T-helper 17 cell (primary cell): ENCODE results near the gene HOXA6. TPM values are rescaled to one million over a fixed set of nuclear protein-coding genes. Genes with fewer than 3 reads are reported as not detected.

Experiments
- ATAC-seq: fragments of 150-1000 bp; cut with Tn5 transposase; 2 replicates; pipeline ENCODE4 v1.10.0; 2021; ENCODE audit warnings: mild to moderate bottlenecking, moderate library complexity
- DNase-seq, 3 donors: peaks; one replicate each; pipeline versions ENCODE4 v3.0.0 to v3.0.0-alpha.2; 2020 to 2021
- H3K9me3 ChIP-seq: one replicate; pipeline ENCODE4 v1.7.0; 2013; ENCODE audit warnings: low read length, mild to moderate bottlenecking; ENCODE audit not compliant: control insufficient read depth, poor library complexity, severe bottlenecking
- H3K27ac Mint-ChIP-seq: one replicate; pipeline ENCODE4 v1.8.0; 2022; ENCODE audit warnings: mild to moderate bottlenecking, moderate library complexity, mixed read lengths
- H3K27me3 Mint-ChIP-seq: one replicate; pipeline ENCODE4 v1.8.0; 2022; ENCODE audit warnings: mixed read lengths
- H3K36me3 Mint-ChIP-seq: one replicate; pipeline ENCODE4 v1.8.0; 2022; ENCODE audit warnings: low read depth, mixed read lengths
- H3K4me1 Mint-ChIP-seq: one replicate; pipeline ENCODE4 v1.8.0; 2022; ENCODE audit warnings: mild to moderate bottlenecking, mixed read lengths
- H3K4me3 Mint-ChIP-seq: one replicate; pipeline ENCODE4 v1.8.0; 2022; ENCODE audit warnings: mild to moderate bottlenecking, moderate library complexity, mixed read lengths
- total RNA-seq, 4 donors: library from RNA in 2 of 4; stranded (reverse) in 2 of 4; gene quantifications; one replicate each; pipeline ENCODE4 v1.2.3 and lab custom pipeline; 2022 to 2026

Gene HOXA6
- total RNA-seq, 2 donors from 2014 or later, result not detected

DNA sequence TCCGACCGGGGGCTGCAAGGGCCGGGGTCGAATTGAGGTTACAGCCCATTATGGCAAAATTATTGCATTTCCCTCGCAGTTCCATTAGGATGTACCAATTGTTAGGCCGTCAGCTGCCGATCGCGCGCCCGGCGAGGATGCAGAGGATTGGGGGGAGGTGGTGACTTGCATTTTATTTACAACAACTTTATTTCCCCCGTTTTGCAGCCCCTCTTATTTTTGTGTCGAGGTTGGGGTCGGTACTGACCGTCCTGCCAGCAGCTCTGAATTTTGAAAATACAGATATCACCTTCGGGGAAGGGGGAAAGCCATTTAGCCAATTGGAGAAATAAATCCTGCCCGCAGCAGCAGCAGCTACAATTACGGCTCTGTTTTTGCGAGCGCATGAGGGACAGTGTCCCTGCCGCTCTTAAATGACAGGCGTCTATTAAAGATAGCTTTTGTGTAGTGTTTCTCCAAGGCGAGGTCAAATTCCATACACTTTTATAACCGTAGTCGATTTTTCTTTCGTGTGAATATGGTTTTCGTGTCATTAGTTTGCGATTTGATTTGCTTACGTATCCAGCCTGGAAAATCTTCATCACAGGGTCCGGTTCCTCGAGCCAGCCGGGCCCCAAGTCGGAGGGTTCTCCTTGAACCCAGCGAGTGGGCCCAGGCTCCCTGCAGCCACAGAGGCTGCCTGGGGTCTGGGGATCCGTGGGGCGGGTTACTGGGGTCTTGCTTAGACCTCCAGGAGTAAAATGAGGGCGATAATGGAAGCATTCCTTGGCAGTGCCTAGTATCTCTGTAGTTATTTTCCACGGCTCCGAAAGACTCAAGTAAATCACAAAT lies 3.4 kb downstream of the HOXA6 start:
- Mint-ChIP-seq H3K4me1 (peaks cover 10% of the 10 kb centered on the region), H3K4me3 (no peak overlapping the region), H3K36me3 (peaks cover 2% of the 10 kb centered on the region), H3K27ac (no peak overlapping the region), H3K27me3 (peaks cover 64% of the 10 kb centered on the region)
- ATAC-seq (no peak), DNase-seq (no peak)
- no peaks in the 10 kb centered on the region for H3K9me3 ChIP-seq

DNA sequence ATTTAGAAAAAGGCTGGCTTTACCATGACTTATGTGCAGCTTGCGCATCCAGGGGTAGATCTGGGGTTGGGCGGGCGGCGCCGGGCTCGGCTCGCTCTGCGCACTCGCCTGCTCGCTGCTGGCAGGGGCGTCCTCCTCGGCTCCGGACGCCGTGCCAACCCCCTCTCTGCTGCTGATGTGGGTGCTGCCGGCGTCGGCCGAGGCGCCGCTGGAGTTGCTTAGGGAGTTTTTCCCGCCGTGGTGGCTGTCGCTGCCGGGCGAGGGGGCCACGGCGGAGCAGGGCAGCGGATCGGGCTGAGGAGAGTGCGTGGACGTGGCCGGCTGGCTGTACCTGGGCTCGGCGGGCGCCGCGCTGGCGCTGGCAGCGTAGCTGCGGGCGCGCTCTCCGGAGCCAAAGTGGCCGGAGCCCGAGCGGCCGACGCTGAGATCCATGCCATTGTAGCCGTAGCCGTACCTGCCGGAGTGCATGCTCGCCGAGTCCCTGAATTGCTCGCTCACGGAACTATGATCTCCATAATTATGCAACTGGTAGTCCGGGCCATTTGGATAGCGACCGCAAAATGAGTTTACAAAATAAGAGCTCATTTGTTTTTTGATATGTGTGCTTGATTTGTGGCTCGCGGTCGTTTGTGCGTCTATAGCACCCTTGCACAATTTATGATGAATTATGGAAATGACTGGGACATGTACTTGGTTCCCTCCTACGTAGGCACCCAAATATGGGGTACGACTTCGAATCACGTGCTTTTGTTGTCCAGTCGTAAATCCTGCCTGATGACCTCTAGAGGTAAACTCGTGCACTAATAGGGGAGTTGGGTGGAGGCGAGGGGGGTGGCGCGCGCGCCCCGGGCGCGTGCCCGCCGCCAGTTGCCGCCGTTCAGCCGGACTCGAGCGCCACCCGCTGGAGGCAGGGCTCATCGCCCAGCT lies 4.3 kb downstream of the HOXA6 start, which contains the start of gene HOXA5:
HOXA5 (minus strand) TSS at position 659 of the 927 bp plus-strand sequence; CDS start at position 585, 74 bp downstream.
- ATAC-seq (no peak), DNase-seq (no peak)
- H3K9me3 ChIP-seq, result no peaks in the 10 kb centered on the region
- Mint-ChIP-seq H3K27ac (no peak within 1 kb of the TSS), H3K4me1 (peaks cover 10% of the 10 kb centered on the region), H3K4me3 (no peak within 1 kb of the TSS), H3K36me3 (peaks cover 2% of the 10 kb centered on the region), H3K27me3 (peaks cover 62% of the 10 kb centered on the region)

DNA sequence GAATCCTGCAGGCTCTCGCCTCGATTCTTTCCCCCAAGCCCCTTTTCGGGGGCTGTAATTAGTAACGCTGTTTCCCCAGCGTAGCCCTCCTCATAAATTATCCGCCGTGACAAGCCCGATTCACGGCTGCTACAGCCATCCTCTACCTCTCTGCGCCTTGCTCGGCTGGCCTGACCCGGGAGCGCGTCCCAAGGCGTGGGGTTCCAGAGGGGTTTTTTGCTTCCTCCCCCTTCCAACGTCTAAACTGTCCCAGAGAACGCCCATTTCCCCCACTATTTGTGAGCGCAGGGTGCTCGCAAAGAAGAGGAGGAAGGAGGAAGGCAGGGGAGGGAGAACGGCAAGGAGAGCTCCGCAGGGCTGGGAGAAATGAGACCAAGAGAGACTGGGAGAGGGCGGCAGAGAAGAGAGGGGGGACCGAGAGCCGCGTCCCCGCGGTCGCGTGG lies 5.0 kb downstream of the HOXA6 start:
- no peak for DNase-seq
- Mint-ChIP-seq H3K27ac (no peak overlapping the region), H3K27me3 (peaks cover 64% of the 10 kb centered on the region), H3K4me3 (no peak overlapping the region), H3K4me1 (peaks cover 6% of the 10 kb centered on the region), H3K36me3 (peaks cover 2% of the 10 kb centered on the region)
- ATAC-seq, result no peak
- H3K9me3 ChIP-seq, result no peaks in the 10 kb centered on the region

DNA sequence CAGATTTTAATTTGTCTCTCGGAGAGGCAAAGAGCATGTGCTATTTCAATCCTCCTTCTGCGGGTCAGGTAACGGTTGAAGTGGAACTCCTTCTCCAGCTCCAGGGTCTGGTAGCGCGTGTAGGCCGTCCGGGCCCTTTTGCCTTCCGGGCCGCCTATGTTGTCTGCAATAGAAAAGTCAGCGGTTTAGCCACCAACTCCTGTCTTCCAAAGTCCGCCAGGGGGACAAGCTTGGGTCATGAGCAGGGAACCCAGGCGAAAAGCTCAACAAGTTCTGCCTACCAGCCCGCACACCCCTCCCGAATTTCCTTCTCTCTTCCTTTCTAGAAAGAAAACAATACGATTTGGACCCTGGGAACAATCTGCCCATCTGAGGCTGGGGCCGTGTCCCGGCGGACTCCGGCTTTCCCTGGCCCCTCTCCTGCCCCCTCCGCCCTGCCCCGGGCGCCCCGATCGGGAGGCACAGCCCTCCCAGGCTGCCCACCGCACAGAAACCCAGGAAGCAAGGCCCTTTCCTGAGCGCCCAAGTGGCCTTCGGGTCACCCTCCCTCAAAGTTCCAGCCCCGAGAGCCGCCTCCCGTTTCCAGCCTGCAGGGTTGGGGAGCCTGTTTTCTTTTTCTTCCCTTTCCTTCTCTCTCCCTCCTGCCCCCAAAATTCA lies 5.5 kb downstream of the HOXA6 start:
- Mint-ChIP-seq H3K27me3 (peaks cover 64% of the 10 kb centered on the region), H3K4me1 (peaks cover 6% of the 10 kb centered on the region), H3K4me3 (no peak overlapping the region), H3K36me3 (peaks cover 2% of the 10 kb centered on the region), H3K27ac (no peak overlapping the region)
- DNase-seq (no peak), ATAC-seq (no peak)
- H3K9me3 ChIP-seq, result peaks cover 2% of the 10 kb centered on the region

DNA sequence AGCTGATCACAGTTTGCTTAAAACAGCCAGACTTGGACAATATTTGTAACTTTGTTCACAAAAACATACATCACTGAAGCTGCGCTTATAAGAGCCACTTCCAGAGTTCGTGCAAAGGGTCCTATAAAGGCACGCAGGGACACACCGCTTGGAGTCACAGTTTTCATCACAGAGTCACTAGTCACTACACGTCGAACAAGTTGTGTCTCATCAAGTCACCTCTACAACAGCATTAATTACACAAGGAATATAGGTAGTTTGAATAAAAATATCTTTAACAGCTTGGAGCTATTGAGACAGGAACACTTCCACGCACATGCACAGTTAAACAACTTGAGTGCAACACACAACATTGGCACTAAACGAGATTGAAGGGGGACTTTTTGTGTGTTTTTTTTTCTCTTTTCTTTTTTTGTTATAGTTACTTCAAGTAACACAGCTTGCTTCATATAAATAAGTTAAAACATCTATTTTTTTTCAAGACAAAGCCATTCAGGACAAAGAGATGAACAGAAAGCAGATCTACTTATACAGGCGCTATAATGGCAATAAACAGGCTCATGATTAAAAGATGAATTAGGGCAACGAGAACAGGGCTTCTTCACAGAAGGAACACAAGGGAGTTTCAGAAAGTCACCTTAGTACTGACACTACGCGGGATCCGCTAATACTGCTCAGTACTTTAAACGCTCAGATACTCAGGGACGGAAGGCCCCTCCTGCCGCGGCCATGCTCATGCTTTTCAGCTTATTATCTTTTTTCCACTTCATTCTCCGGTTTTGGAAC lies 6.2 kb downstream of the HOXA6 start:
- no peak for ATAC-seq
- no peak for DNase-seq
- H3K9me3 ChIP-seq, result peaks cover 2% of the 10 kb centered on the region
- peaks cover 64% of the 10 kb centered on the region for H3K27me3 Mint-ChIP-seq
- no peak overlapping the region for H3K4me3 Mint-ChIP-seq
- H3K4me1 Mint-ChIP-seq, result peaks cover 4% of the 10 kb centered on the region
- H3K36me3 Mint-ChIP-seq, result no peaks in the 10 kb centered on the region
- H3K27ac Mint-ChIP-seq, result no peak overlapping the region

DNA sequence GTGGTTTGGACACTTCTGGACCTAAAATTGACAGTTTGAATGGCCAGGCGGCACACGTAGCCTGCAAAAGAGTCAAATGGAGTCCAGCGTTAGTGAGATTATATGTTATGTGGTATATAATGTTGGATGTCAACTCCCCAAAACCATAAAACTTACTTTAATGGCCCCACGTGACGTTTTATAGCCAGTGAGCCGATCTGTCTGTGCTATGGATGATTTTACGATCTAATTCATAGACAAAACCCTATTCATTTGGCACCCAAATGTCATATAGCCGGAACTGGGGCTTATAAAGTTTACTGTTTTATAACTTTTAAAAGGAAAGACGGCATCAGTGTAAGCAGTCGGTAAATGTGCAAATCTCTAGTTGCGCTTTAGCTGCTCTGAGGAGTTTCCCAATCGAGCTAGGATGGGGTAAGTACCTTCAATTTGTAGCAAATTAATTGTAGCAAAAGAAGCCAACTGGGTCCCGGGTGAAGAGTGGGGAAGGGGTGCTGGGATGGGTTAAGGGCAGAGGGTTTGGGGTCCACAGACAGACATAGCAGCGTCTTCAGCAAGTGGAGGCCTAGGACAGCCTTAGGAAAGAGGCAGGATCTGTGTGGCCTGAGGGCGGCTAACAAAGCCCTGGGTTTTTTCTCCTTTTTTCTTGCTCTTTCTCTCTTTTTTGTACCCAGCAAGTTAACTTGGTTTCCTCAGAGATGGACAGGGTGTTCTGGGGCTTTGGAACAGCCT lies 7.3 kb downstream of the HOXA6 start:
- no peak overlapping the region for H3K4me3 Mint-ChIP-seq
- peaks cover 64% of the 10 kb centered on the region for H3K27me3 Mint-ChIP-seq
- DNase-seq, result no peak
- H3K36me3 Mint-ChIP-seq, result no peaks in the 10 kb centered on the region
- H3K4me1 Mint-ChIP-seq, result peaks cover 6% of the 10 kb centered on the region
- no peak overlapping the region for H3K27ac Mint-ChIP-seq
- ATAC-seq, result no peak
- H3K9me3 ChIP-seq, result peaks cover 2% of the 10 kb centered on the region

DNA sequence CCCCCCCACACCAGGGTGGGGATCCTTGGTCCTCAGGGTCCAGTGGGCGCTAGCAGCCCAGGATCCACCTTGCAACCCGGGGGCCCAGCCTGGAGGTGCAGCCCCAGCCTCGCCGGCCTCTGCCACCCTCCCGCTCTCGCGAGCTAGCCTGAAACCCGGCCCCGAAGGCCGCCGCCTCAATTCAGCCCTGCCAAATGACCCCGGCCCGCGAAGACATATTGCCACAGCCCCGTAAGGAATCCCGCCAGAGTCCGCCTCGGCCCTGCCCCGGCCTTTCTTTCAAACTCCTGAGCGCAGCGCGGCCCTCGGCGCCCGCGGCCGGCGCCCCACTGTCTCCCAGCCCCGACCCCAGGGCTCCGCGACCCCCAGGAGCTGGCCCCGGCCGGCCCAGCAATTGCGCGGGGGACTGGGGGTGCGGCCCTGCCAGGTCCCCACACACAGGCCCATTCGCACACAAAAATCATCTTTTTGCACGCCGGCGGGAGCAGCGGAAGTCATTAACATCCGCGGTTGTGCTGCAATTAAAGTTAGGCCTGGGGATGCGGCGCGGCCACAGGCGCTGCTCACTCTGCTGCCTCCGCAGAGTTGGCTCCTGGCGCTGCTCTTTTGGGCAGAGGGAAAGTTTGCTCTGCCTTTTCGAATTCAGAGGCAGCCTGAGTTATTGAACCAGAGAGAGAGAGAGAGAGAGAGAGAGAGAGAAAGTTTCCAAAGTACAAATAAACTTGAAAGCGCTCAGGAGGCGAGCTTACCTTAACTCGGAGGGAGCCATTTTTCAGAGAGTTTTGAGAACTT lies 8.0 kb downstream of the HOXA6 start:
- Mint-ChIP-seq H3K4me3 (no peak overlapping the region), H3K27me3 (peaks cover 67% of the 10 kb centered on the region), H3K4me1 (peaks cover 6% of the 10 kb centered on the region), H3K36me3 (no peaks in the 10 kb centered on the region), H3K27ac (no peak overlapping the region)
- DNase-seq (no peak), ATAC-seq (no peak)
- peaks cover 2% of the 10 kb centered on the region for H3K9me3 ChIP-seq

DNA sequence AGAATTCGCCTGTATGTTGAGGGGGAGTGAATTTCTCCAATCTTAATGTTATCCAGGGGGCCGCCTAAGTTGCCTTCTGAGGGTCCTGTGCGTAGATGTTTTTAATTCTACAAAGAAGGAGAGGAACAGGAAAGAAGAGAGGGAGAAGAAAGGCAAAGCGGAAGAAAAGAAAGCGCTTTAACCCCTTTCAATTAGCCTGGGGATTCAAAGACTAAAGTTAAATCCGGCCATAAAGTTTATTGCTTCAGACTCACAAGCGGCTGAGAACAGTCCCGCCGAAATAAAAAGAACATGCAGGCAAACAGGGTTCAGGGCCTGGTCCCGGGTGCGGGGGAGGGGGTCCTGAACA lies 8.6 kb downstream of the HOXA6 start:
- Mint-ChIP-seq H3K4me3 (no peak overlapping the region), H3K27me3 (peaks cover 73% of the 10 kb centered on the region), H3K27ac (no peak overlapping the region), H3K36me3 (no peaks in the 10 kb centered on the region), H3K4me1 (peaks cover 6% of the 10 kb centered on the region)
- DNase-seq (no peak), ATAC-seq (no peak)
- H3K9me3 ChIP-seq, result peaks cover 2% of the 10 kb centered on the region

DNA sequence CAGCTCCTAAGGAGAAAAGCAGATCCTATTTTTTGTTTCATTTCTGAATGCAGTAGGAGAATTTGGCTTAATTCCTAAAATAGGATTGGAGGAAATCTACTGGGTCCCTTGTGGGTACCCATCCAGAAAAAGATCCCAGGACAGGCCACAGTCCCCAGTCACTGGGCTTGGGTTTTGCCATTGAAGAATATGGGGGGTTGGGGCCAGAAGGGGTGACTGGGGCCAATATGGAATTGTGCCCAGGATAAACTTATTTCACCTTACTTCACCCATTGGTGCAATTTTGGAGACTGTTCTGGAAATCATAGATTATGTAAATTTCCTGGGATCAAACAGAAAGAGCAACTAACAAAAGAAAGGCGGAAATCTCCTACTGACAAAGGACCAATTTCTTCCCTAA lies 9.1 kb downstream of the HOXA6 start:
- Mint-ChIP-seq H3K27me3 (peaks cover 78% of the 10 kb centered on the region), H3K4me1 (peaks cover 6% of the 10 kb centered on the region), H3K4me3 (no peak overlapping the region), H3K36me3 (no peaks in the 10 kb centered on the region), H3K27ac (no peak overlapping the region)
- no peak for DNase-seq
- no peak for ATAC-seq
- H3K9me3 ChIP-seq, result peaks cover 2% of the 10 kb centered on the region

DNA sequence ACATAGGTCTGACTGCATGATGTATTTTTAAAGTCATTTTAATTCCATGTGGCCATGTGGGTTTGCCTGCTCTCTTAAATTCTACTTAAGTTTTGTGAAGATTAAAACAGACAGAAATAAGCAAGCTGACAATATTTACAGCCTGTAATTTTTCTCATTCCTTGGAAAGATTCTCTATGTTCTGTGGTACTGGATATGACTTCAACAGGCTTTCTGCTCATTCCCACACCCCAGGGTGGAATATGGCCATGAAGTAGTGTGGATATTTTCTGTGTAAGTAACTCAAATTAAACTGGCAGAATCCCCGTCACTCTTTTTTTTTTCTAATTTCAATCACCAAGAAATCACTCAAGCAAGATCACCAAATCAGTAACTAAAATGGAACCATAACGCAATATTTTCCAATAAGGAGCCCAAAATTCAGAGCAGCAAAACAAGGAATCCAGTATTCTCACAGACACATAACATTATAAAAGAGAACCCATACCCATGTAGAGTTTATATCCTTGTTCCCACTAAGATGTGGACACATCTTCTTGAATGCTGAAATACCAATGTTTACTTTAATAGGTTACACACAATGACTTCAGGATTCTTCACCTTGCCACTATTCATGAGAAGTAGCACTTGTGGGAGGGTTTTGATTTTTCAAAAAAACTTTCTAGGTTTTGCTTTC lies 9.8 kb downstream of the HOXA6 start:
- H3K27me3 Mint-ChIP-seq, result peaks cover 79% of the 10 kb centered on the region
- ATAC-seq, result no peak
- peaks cover 2% of the 10 kb centered on the region for H3K9me3 ChIP-seq
- no peak for DNase-seq
- no peak overlapping the region for H3K27ac Mint-ChIP-seq
- H3K4me1 Mint-ChIP-seq, result peaks cover 6% of the 10 kb centered on the region
- no peak overlapping the region for H3K4me3 Mint-ChIP-seq
- no peaks in the 10 kb centered on the region for H3K36me3 Mint-ChIP-seq

DNA sequence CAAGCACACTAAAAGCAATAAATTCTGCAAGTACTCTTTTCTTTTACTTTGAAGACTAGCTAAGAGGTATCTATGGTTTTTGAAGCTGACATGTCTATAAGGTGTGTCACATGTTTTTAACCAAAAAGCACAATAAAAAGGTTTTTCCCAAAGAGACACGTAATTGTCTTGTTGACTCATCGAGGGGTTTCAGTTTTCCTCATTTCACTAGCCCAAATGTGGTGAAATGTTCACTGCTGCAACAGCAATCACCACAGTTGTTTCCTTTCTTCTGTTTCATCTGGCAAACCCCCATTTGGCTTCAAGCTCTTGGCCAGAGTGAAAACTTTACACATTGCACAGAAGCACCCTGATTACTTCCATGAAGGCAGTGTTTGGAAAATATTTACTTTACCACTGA lies 13.2 kb downstream of the HOXA6 start:
- DNase-seq, result no peak
- Mint-ChIP-seq H3K4me1 (peaks cover 2% of the 10 kb centered on the region), H3K27me3 (peaks cover 73% of the 10 kb centered on the region), H3K27ac (no peak overlapping the region), H3K4me3 (no peak overlapping the region), H3K36me3 (no peaks in the 10 kb centered on the region)
- H3K9me3 ChIP-seq, result peaks cover 2% of the 10 kb centered on the region
- ATAC-seq, result no peak
